Neuronal stem cell (in vitro differentiated cells): ENCODE measurements around the gene SMARCA2.

Experiments used
- DNase-seq: peaks from one replicate; pipeline ENCODE4 v3.0.0-alpha.2; 2013; ENCODE audit warnings: low spot score
- H2AFZ ChIP-seq: one replicate; pipeline ENCODE4 v1.6.1; 2013; ENCODE audit warnings: mild to moderate bottlenecking, low read length, inconsistent platforms
- H2AK5ac ChIP-seq: 2 replicates; pipeline ENCODE4 v1.6.1; 2013; ENCODE audit warnings: low read depth, mild to moderate bottlenecking, inconsistent platforms, low read length, moderate library complexity, mixed read lengths
- H2BK120ac ChIP-seq: 2 replicates; pipeline ENCODE4 v1.6.1; 2013; ENCODE audit warnings: low read depth, mild to moderate bottlenecking, inconsistent platforms, low read length, moderate library complexity, mixed read lengths
- H2BK12ac ChIP-seq: one replicate; pipeline ENCODE4 v1.6.1; 2013; ENCODE audit warnings: low read length, inconsistent platforms
- H2BK15ac ChIP-seq: 2 replicates; pipeline ENCODE4 v1.6.1; 2013; ENCODE audit warnings: mild to moderate bottlenecking, low read length, inconsistent platforms, mixed read lengths
- H2BK5ac ChIP-seq: one replicate; pipeline ENCODE4 v1.6.1; 2013; ENCODE audit warnings: inconsistent platforms, mild to moderate bottlenecking, low read length, moderate library complexity
- H3K14ac ChIP-seq: one replicate; pipeline ENCODE4 v1.6.1; 2013; ENCODE audit warnings: low read length, inconsistent platforms
- H3K18ac ChIP-seq: 2 replicates; pipeline ENCODE4 v1.6.1; 2013; ENCODE audit warnings: low read length, inconsistent platforms
- H3K23ac ChIP-seq: 2 replicates; pipeline ENCODE4 v1.6.1; 2013; ENCODE audit warnings: low read depth, mild to moderate bottlenecking, mixed read lengths, low read length, inconsistent platforms; ENCODE audit not compliant: poor library complexity
- H3K27ac ChIP-seq: replicated peaks from 3 replicates; pipeline ENCODE4 v1.5.1; 2013; ENCODE audit warnings: low read length, inconsistent platforms
- H3K27me3 ChIP-seq, 3 experiments: 2 replicates each; pipeline ENCODE4 v1.6.1; 2013; ENCODE audit warnings: low read length in 3 of 3, mild to moderate bottlenecking in 2 of 3, inconsistent platforms in 1 of 3, low read depth in 1 of 3, mixed read lengths in 1 of 3, moderate library complexity in 1 of 3; ENCODE audit not compliant: control insufficient read depth in 3 of 3, insufficient read depth in 3 of 3
- H3K36me3 ChIP-seq, 2 donors: replicated peaks in 1 of 2; 2 replicates each; pipeline ENCODE4 v1.6.1; 2013; ENCODE audit warnings: low read length in 2 of 2; ENCODE audit not compliant: control insufficient read depth in 2 of 2, insufficient read depth in 2 of 2
- H3K4ac ChIP-seq: 2 replicates; pipeline ENCODE4 v1.6.1; 2013; ENCODE audit warnings: inconsistent platforms, mild to moderate bottlenecking, low read length, moderate library complexity
- H3K4me1 ChIP-seq, 2 donors: 1 replicate in 1 of 2; 2 replicates in 1 of 2; pipeline ENCODE4 v1.6.1; 2013; ENCODE audit warnings: low read length in 2 of 2, low read depth in 1 of 2; ENCODE audit not compliant: control insufficient read depth in 2 of 2, insufficient read depth in 1 of 2
- H3K4me2 ChIP-seq: one replicate; pipeline ENCODE4 v1.6.1; 2013; ENCODE audit warnings: mild to moderate bottlenecking, low read length, inconsistent platforms; ENCODE audit not compliant: insufficient read depth, poor library complexity, severe bottlenecking
- H3K4me3 ChIP-seq, 2 donors: 2 replicates each; pipeline ENCODE4 v1.5.1; 2013; ENCODE audit warnings: low read length in 2 of 2, mild to moderate bottlenecking in 2 of 2, inconsistent platforms in 1 of 2, moderate library complexity in 1 of 2
- H3K79me1 ChIP-seq: one replicate; pipeline ENCODE4 v1.6.1; 2013; ENCODE audit warnings: low read depth, mild to moderate bottlenecking, inconsistent platforms, low read length, moderate library complexity
- H3K9ac ChIP-seq: one replicate; pipeline ENCODE4 v1.6.1; 2013; ENCODE audit warnings: mild to moderate bottlenecking, low read depth, low read length, inconsistent platforms; ENCODE audit not compliant: poor library complexity
- H3K9me3 ChIP-seq, 2 donors: replicated peaks in 1 of 2; 2 replicates each; pipeline versions ENCODE3 to v1.6.1; 2013; ENCODE audit warnings: low read length in 2 of 2, mild to moderate bottlenecking in 2 of 2, inconsistent platforms in 1 of 2, low read depth in 1 of 2, mixed read lengths in 1 of 2, moderate library complexity in 1 of 2; ENCODE audit not compliant: control insufficient read depth in 2 of 2, insufficient read depth in 1 of 2
- H4K8ac ChIP-seq: one replicate; pipeline ENCODE4 v1.6.1; 2013; ENCODE audit warnings: low read depth, mild to moderate bottlenecking, inconsistent platforms, low read length, moderate library complexity
- H4K91ac ChIP-seq: one replicate; pipeline ENCODE4 v1.6.1; 2013; ENCODE audit warnings: low read length, low read depth, mild to moderate bottlenecking, inconsistent platforms; ENCODE audit not compliant: poor library complexity
- WGBS, 2 donors: extraction: QIAGEN DNeasy Blood & Tissue Kit; methylation state at CpG; one replicate each; pipeline ENCODE4 v1.1.7; 2013; ENCODE audit warnings: missing lambda C conversion rate in 2 of 2, mixed read lengths in 1 of 2; ENCODE audit not compliant: insufficient read length in 2 of 2, insufficient replicate concordance in 1 of 2; ENCODE audit errors: extremely low coverage in 2 of 2; 5-methylcytosine and 5-hydroxymethylcytosine counted together

The SMARCA2 gene

DNA sequence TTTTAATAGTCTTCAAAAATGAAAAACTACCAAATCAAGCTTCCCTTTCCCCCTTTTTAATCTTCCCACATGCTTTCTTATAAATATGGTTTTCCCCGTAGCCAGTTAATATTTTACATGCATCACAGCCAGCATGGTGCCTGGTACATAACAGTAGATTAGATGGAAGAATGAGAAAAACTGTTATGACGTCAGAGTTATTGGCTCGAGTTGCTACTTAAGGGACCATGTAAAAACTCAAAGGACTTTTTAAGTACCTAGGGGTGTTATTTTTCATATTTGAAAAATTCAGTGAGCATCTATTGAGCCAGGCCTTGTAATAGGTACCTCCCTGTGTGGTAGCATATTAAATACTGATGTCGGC is 176.4 kb downstream of the SMARCA2 start:
- H2BK5ac ChIP-seq = no peak overlapping the region
- H2AFZ ChIP-seq = no peak overlapping the region
- no peak overlapping the region for H3K4me2 ChIP-seq
- no peak overlapping the region for H3K14ac ChIP-seq
- H3K9ac ChIP-seq = no peak overlapping the region
- H3K4ac ChIP-seq = no peak overlapping the region
- H2BK12ac ChIP-seq = no peak overlapping the region
- WGBS, 2 donors = no CpG with 5 or more reads among the region's 4 CpGs
- H4K91ac ChIP-seq = no peak overlapping the region
- H3K79me1 ChIP-seq = no peaks in the 10 kb centered on the region
- H2BK15ac ChIP-seq = no peak overlapping the region
- H3K36me3 ChIP-seq = peaks cover 0 to 3% of the 10 kb centered on the region in 2 donors
- H3K4me3 ChIP-seq = no peak overlapping the region
- no peak for DNase-seq
- no peak overlapping the region for H3K18ac ChIP-seq
- H4K8ac ChIP-seq = no peak overlapping the region
- H3K9me3 ChIP-seq = no peaks in the 10 kb centered on the region
- no peak overlapping the region for H3K23ac ChIP-seq
- no peaks in the 10 kb centered on the region for H3K27me3 ChIP-seq
- no peak overlapping the region for H2BK120ac ChIP-seq
- no peak overlapping the region for H3K27ac ChIP-seq
- no peak overlapping the region for H2AK5ac ChIP-seq
- no peaks in the 10 kb centered on the region for H3K4me1 ChIP-seq

DNA sequence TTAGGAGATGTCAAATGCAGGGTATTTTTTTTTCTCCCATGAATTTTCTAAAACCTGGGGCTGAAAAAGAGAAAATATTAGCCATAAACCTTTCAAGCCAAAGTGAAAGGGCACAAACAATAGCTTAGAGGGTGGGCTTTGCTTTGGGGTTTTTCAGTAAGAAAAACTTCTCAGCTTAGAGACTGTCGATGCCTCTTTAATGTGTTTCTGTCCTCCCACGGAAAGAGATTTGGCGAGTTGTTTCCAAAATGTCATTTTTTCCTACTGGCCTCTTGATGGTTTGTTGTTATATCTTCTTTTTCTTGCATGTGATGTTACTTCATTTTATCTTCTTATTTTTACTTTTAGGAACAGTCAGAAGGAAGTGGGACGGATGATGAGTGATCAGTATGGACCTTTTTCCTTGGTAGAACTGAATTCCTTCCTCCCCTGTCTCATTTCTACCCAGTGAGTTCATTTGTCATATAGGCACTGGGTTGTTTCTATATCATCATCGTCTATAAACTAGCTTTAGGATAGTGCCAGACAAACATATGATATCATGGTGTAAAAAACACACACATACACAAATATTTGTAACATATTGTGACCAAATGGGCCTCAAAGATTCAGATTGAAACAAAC is 177.3 kb downstream of the SMARCA2 start:
- no peak overlapping the region for H4K91ac ChIP-seq
- no peak overlapping the region for H3K4me3 ChIP-seq
- no peak overlapping the region for H3K18ac ChIP-seq
- no peak for DNase-seq
- no peaks in the 10 kb centered on the region for H3K9me3 ChIP-seq
- no peaks in the 10 kb centered on the region for H3K4me1 ChIP-seq
- no peaks in the 10 kb centered on the region for H3K79me1 ChIP-seq
- no peak overlapping the region for H4K8ac ChIP-seq
- H3K9ac ChIP-seq = no peak overlapping the region
- H3K27ac ChIP-seq = no peak overlapping the region
- H2BK5ac ChIP-seq = no peak overlapping the region
- WGBS, 2 donors = no CpG with 5 or more reads among the region's 5 CpGs
- H3K23ac ChIP-seq = no peak overlapping the region
- H3K4ac ChIP-seq = no peak overlapping the region
- H2AK5ac ChIP-seq = no peak overlapping the region
- H2BK120ac ChIP-seq = no peak overlapping the region
- H2BK15ac ChIP-seq = no peak overlapping the region
- no peak overlapping the region for H2BK12ac ChIP-seq
- no peak overlapping the region for H2AFZ ChIP-seq
- H3K27me3 ChIP-seq = no peaks in the 10 kb centered on the region
- H3K36me3 ChIP-seq = no peaks in the 10 kb centered on the region
- no peak overlapping the region for H3K4me2 ChIP-seq
- no peak overlapping the region for H3K14ac ChIP-seq

DNA sequence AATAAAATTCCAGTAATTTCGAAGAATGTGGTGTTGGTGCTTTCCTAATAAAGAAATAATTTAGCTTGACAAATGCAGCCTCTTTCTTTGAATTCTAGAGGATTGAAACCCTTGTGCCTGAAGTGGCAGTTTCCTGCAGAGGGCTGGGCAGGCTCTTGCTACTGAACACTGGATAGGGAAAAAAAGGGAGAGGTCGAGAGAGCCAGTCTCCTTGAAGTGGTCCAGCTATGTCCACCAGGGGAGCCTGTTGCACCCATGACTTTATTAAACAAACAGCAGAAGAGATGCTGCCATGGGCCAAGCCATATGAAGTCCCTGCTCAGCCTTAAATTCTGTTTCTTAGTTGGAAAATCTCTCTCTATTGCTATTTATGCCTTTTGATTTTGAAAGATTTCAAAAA is 178.4 kb downstream of the SMARCA2 start:
- Histone ChIP-seq H2AK5ac (no peak overlapping the region), H3K18ac (no peak overlapping the region), H4K91ac (no peak overlapping the region), H2BK120ac (no peak overlapping the region), H4K8ac (no peak overlapping the region), H2BK15ac (no peak overlapping the region), H3K4me3 (no peak overlapping the region), H3K27ac (no peak overlapping the region), H2AFZ (no peak overlapping the region), H3K36me3 (no peaks in the 10 kb centered on the region), H3K9me3 (no peaks in the 10 kb centered on the region), H2BK12ac (no peak overlapping the region), H3K23ac (no peak overlapping the region), H3K4me2 (no peak overlapping the region), H3K14ac (no peak overlapping the region), H3K79me1 (no peaks in the 10 kb centered on the region), H3K4ac (no peak overlapping the region), H3K27me3 (no peaks in the 10 kb centered on the region), H2BK5ac (no peak overlapping the region), H3K4me1 (no peaks in the 10 kb centered on the region), H3K9ac (no peak overlapping the region)
- WGBS, 2 donors = no CpG with 5 or more reads among the region's 2 CpGs
- DNase-seq = no peak

DNA sequence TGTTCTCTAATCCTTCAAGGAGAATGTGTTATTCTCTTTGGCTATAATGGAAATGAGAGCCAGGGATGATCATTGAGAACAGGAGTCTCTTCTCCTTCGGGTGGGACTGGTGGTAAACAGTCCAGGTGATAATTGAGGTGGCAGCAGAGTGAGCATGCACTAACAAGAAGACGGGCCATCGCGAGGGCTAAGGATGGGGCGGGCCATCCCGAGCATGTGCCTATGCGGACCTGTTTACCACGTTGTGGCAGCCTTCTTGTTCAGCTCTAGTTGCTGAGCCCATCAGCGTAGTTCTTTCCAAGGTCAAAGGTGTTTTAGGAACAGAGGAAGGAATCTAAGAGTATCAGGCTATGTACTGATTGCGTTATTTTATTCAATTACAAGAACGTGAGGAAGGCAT is 180.1 kb downstream of the SMARCA2 start:
- Histone ChIP-seq H2AK5ac (no peak overlapping the region), H3K4me2 (no peak overlapping the region), H3K27ac (no peak overlapping the region), H4K8ac (no peak overlapping the region), H3K4me3 (no peak overlapping the region), H3K14ac (no peak overlapping the region), H3K36me3 (no peaks in the 10 kb centered on the region), H3K4me1 (no peaks in the 10 kb centered on the region), H2AFZ (no peak overlapping the region), H3K23ac (no peak overlapping the region), H4K91ac (no peak overlapping the region), H2BK120ac (no peak overlapping the region), H3K9me3 (peaks cover 0 to 7% of the 10 kb centered on the region in 2 donors), H2BK15ac (no peak overlapping the region), H3K79me1 (no peaks in the 10 kb centered on the region), H3K18ac (no peak overlapping the region), H2BK5ac (no peak overlapping the region), H3K27me3 (no peaks in the 10 kb centered on the region), H3K4ac (no peak overlapping the region), H3K9ac (no peak overlapping the region), H2BK12ac (no peak overlapping the region)
- no peak for DNase-seq
- WGBS, 2 donors = no CpG with 5 or more reads among the region's 11 CpGs
